K562 (cell line): Measurements from ENCODE around the gene UMAD1. TPM values are rescaled to one million over a fixed set of nuclear protein-coding genes. Genes with fewer than 3 reads are reported as not detected.

ENCODE experiments used
- ARID3A ChIP-seq: IDR thresholded peaks from 2 replicates; pipeline ENCODE4 v1.6.1; 2012; ENCODE audit warnings: low read depth, low read length, improper control_type of control experiment, borderline replicate concordance
- CBFA2T2 ChIP-seq: fragments of 450-650 bp; conservative IDR thresholded peaks from 2 replicates; pipeline ENCODE4 v1.6.1; 2017; ENCODE audit warnings: mild to moderate bottlenecking
- CBX8 ChIP-seq: fragments of 200-600 bp; sonication (generic); IDR thresholded peaks from 2 replicates; pipeline ENCODE4 v1.6.1; 2012; ENCODE audit warnings: borderline replicate concordance, mixed run types, low read depth, mild to moderate bottlenecking, moderate library complexity, mixed read lengths, low read length, control low read depth, inconsistent platforms; ENCODE audit not compliant: poor library complexity, severe bottlenecking; ENCODE audit errors: extremely low read depth
- CHAMP1 ChIP-seq: fragments of 450-650 bp; IDR thresholded peaks from 2 replicates; pipeline ENCODE4 v1.6.1; 2016; ENCODE audit warnings: mild to moderate bottlenecking
- EP300 ChIP-seq: IDR thresholded peaks from 2 replicates; pipeline ENCODE4 v1.6.1; 2012; ENCODE audit warnings: low read length, improper control_type of control experiment
- EP400 ChIP-seq: fragments of 450-650 bp; IDR thresholded peaks from 2 replicates; pipeline ENCODE4 v1.6.1; 2017; ENCODE audit warnings: antibody characterized with exemption, mild to moderate bottlenecking, moderate library complexity
- LARP7 ChIP-seq: fragments of 450-650 bp; IDR thresholded peaks from 2 replicates; pipeline ENCODE4 v1.6.1; 2016
- MGA ChIP-seq: fragments of 450-650 bp; IDR thresholded peaks from 2 replicates; pipeline ENCODE4 v1.6.1; 2016; ENCODE audit warnings: mild to moderate bottlenecking, moderate library complexity
- NCOR1 ChIP-seq: fragments of 450-650 bp; IDR thresholded peaks from 2 replicates; pipeline ENCODE4 v1.6.1; 2016; ENCODE audit warnings: mild to moderate bottlenecking, moderate library complexity
- RCOR1 ChIP-seq, 2 experiments: IDR thresholded peaks; 2 replicates each; pipeline ENCODE4 v1.6.1; 2012; ENCODE audit warnings: low read depth in 2 of 2, low read length in 2 of 2, borderline replicate concordance in 1 of 2, improper control_type of control experiment in 1 of 2
- SMAD4 ChIP-seq: fragments of 250-450 bp; sonication (Bioruptor Pico); conservative IDR thresholded peaks from 2 replicates; pipeline ENCODE4 v1.8.0; 2021; ENCODE audit warnings: inconsistent platforms, mild to moderate bottlenecking, moderate library complexity
- SMARCE1 ChIP-seq: fragments of 450-650 bp; IDR thresholded peaks from 2 replicates; pipeline ENCODE4 v1.7.1; 2016; ENCODE audit warnings: mild to moderate bottlenecking
- polyA plus RNA-seq, 8 experiments: library from polyadenylated mRNA; depleted of rRNA in 4 of 8; stranded (reverse) in 5 of 8; unstranded in 3 of 8; fragments of >200 nt; fragmentation: Nextera tagmentation in 2 of 8; fragmentation: Illumina TruSeq in 1 of 8; extraction: Ambion mirVana in 2 of 8; extraction: Trizol in 1 of 8; gene quantifications; 2 replicates each; pipeline versions ENCODE4 v1.2.1 to v1.2.3, GENCODE V29; 2011 to 2014; ENCODE audit warnings: inconsistent platforms in 1 of 8, missing spikeins in 1 of 8
- total RNA-seq, 7 experiments: library from RNA; depleted of rRNA in 6 of 7; stranded (reverse); fragments of >200 nt in 6 of 7; fragmentation: Illumina TruSeq in 2 of 7; extraction: Trizol in 2 of 7; gene quantifications; 2 replicates each; pipeline versions ENCODE4 v1.2.1 to v1.2.3, GENCODE V29; 2011 to 2021; ENCODE audit warnings: low replicate concordance in 1 of 7

UMAD1 gene
- total and polyA plus RNA-seq, 9 of the 15 experiments (the other 6 are each of a cell fraction or from before 2014, with no cell fraction given): 9.0 to 26.7 (median 13.3) TPM

- no peak for TF ChIP-seq MGA
- TF ChIP-seq RCOR1 (IDR thresholded peaks at IDR 0.05; ENCODE audit: borderline replicate concordance in 1 of 2, low read depth in 2 of 2, low read length in 2 of 2): 0 out of 4 replicates have a peak, but pooled peaks of 1 of the 2 experiments have one; percentile 43
- TF ChIP-seq CBX8: no peak
- TF ChIP-seq NCOR1: peak; percentile 48; the same call in 1 of the 2 replicates
- 0 out of 2 replicates have a peak, but pooled peaks have one; percentile 44 for TF ChIP-seq SMAD4
- TF ChIP-seq LARP7: no peak
- peak; percentile 73; the same call in 1 of the 2 replicates for TF ChIP-seq EP300
- TF ChIP-seq SMARCE1: peak; percentile 68
- 0 out of 2 replicates have a peak, but pooled peaks have one; percentile 31 for TF ChIP-seq CHAMP1
- peak; percentile 25; the same call in 1 of the 2 replicates for TF ChIP-seq EP400
- no peak for TF ChIP-seq ARID3A
- TF ChIP-seq CBFA2T2: 0 out of 2 replicates have a peak, but pooled peaks have one; percentile 3
These were observed 23.0 kb upstream of the UMAD1 start (continued) for GRCh38 chr7:7617550-7617949.
